Pancreas (tissue), 10 donors: ENCODE measurements around the gene ZNF318. TPM values are rescaled to one million over a fixed set of nuclear protein-coding genes. Genes with fewer than 3 reads are reported as not detected.
"Not testable (repeated sequence)": the region's sequence is repeated elsewhere in the genome, so short reads cannot be mapped to it uniquely, and the experiment has no call there.

Source experiments
- ATAC-seq, 4 donors: fragments of 200-7000 bp; cut with Tn5 transposase; one replicate each; pipeline versions ENCODE4 v1.8.0 to v1.9.1; 2020; ENCODE audit warnings: mild to moderate bottlenecking in 4 of 4, moderate library complexity in 4 of 4
- DNase-seq, 6 donors: peaks; one replicate each; pipeline ENCODE4 v3.0.0-alpha.2; 2020
- FAIRE-seq: peaks from 2 replicates; lab custom pipeline; 2012; peaks lifted over from hg19 to GRCh38; lab: Jason Lieb, UNC
- H3K27ac ChIP-seq, 4 donors: fragments of 200-600 bp; sonication (generic); 1 replicate in 3 of 4; 2 replicates in 1 of 4; pipeline versions ENCODE4 v1.5.0 to v1.8.0; 2020
- H3K27me3 ChIP-seq, 4 donors: fragments of 200-600 bp; one replicate each; pipeline ENCODE4 v1.8.0; 2021
- H3K36me3 ChIP-seq, 3 donors: fragments of 200-600 bp; sonication (generic) in 1 of 3; one replicate each; pipeline versions ENCODE4 v1.5.0 to v1.8.0; 2020 to 2021
- H3K4me1 ChIP-seq, 3 donors: fragments of 200-600 bp; one replicate each; pipeline ENCODE4 v1.8.0; 2021
- H3K4me3 ChIP-seq, 4 donors: fragments of 200-600 bp; sonication (generic) in 2 of 4; one replicate each; pipeline versions ENCODE4 v1.5.0 to v1.8.0; 2020 to 2021
- H3K9me3 ChIP-seq, 4 donors: fragments of 200-600 bp; one replicate each; pipeline ENCODE4 v1.8.0; 2021
- WGBS, 2 donors: extraction: QIAGEN DNeasy Blood & Tissue Kit; methylation state at CpG; one replicate each; pipeline ENCODE4 v1.1.7; 2013; 5-methylcytosine and 5-hydroxymethylcytosine counted together
- intact Hi-C, 3 donors: fragments of 100-400 bp; cut with DNase I; formaldehyde crosslinking; loops; one replicate each; pipeline versions ENCODE4 v1.11.1 to v1.14.2; 2022
- polyA plus RNA-seq, 2 donors: library from polyadenylated mRNA; stranded (reverse); fragments of 200-250 nt; gene quantifications; one replicate each; pipeline ENCODE4 v1.2.3, GENCODE V29; 2013
- total RNA-seq, 6 donors: library from RNA; stranded (reverse); fragmentation: NEBNext Ultra II Directional in 4 of 6; extraction: Animal tissue kit (Norgen Biotek cat#: 25700) in 4 of 6; gene quantifications; one replicate each; pipeline versions ENCODE4 v1.2.1 to v1.2.4, GENCODE V29; 2021 to 2023
- TF ChIP-seq, protein P1 (sequence below), 4 donors: fragments of 200-600 bp; sonication (generic) in 3 of 4; IDR thresholded peaks; one replicate each; pipeline versions ENCODE4 v1.5.0 to v1.8.0; 2021; ENCODE audit warnings: antibody characterized with exemption in 4 of 4
- donor health status: healthy with polysubstance abuse.
- donor health status: DM: no; HTN: no; CAD: no; lungs with moderate emphysema.
- donor health status: DM: no; HTN: no; CAD: no.
- donor health status: control.
- donor health status: control.
- donor health status: Bipolar disorder and iron deficiency.
- donor health status: DM: yes; HTN: yes; CAD: no.
- donor health status: DM: no; HTN: no; CAD: no.
- donor health status: DM: no; HTN: no; CAD: no.
- donor health status: DM: yes; HTN: yes; CAD: no.

ZNF318 gene
- total and polyA plus RNA-seq, 8 donors = 6.2 to 13.0 (median 8.7) TPM

GRCh38 chr6:43378631-43379030 is 9.2 kb upstream of the ZNF318 start:
- H3K27ac ChIP-seq = peak overlapping the region in 1 of 4 donors; percentile 54
- TF ChIP-seq, protein P1, sequence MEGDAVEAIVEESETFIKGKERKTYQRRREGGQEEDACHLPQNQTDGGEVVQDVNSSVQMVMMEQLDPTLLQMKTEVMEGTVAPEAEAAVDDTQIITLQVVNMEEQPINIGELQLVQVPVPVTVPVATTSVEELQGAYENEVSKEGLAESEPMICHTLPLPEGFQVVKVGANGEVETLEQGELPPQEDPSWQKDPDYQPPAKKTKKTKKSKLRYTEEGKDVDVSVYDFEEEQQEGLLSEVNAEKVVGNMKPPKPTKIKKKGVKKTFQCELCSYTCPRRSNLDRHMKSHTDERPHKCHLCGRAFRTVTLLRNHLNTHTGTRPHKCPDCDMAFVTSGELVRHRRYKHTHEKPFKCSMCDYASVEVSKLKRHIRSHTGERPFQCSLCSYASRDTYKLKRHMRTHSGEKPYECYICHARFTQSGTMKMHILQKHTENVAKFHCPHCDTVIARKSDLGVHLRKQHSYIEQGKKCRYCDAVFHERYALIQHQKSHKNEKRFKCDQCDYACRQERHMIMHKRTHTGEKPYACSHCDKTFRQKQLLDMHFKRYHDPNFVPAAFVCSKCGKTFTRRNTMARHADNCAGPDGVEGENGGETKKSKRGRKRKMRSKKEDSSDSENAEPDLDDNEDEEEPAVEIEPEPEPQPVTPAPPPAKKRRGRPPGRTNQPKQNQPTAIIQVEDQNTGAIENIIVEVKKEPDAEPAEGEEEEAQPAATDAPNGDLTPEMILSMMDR (IDR thresholded peaks at IDR 0.05) = no peak
- no peak for FAIRE-seq
- H3K4me1 ChIP-seq = peaks cover 0 to 13% (median 0%) of the 10 kb centered on the region in 3 donors
- WGBS, 2 donors = 58 to 63% methylated on average over 3 of the region's 3 CpGs
- intact Hi-C loops = no loop called here
- no peaks in the 10 kb centered on the region for H3K36me3 ChIP-seq
- DNase-seq = no peak
- no peaks in the 10 kb centered on the region for H3K27me3 ChIP-seq
- no peak for ATAC-seq
- no peak overlapping the region for H3K4me3 ChIP-seq
- no peaks in the 10 kb centered on the region for H3K9me3 ChIP-seq

- Histone ChIP-seq H3K4me3 (no peak overlapping the region), H3K36me3 (no peaks in the 10 kb centered on the region), H3K9me3 (no peaks in the 10 kb centered on the region), H3K4me1 (peaks cover 0 to 15% (median 0%) of the 10 kb centered on the region in 3 donors), H3K27me3 (no peaks in the 10 kb centered on the region), H3K27ac (peak overlapping the region in 2 of 4 donors; percentile 22 to 54)
- FAIRE-seq (no peak), DNase-seq (peak in 1 of 6 donors; percentile 25), ATAC-seq (peak in 3 of 4 donors; percentile 48 to 81 (median 63))
- TF ChIP-seq, protein P1 (IDR thresholded peaks at IDR 0.05) = no peak
- intact Hi-C loops = no loop called here
- 36 to 37% methylated on average over 2 of the region's 2 CpGs for WGBS, 2 donors
These were observed 8.3 kb upstream of the ZNF318 start for GRCh38 chr6:43377710-43378229.

DNA sequence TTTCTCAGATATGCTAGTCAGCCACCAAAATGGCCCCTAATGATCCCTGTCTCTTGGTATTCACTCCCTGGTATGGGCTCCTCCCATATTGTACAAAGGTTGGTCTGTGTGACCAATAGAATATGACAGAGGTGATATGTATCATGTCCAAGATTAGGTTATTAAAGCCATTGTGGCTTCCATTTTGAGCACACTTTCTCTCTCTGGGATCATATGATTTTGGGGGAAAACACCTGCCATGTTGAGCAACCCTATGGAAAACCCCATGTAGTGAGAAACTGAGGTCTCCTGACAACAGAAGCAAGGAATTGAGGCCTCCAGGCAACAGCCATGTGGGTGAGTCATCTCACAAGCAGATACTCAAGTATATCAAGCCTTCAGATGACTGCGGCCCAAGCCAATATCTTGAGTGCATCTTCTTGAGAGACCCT is 7.1 kb upstream of the ZNF318 start:
- intact Hi-C loops = no loop called here
- FAIRE-seq = no peak
- WGBS, 2 donors = 89 to 92% methylated on average over 1 of the region's 1 CpG

GRCh38 chr6:43375693-43376092 is 6.2 kb upstream of the ZNF318 start:
- Histone ChIP-seq H3K27me3 (no peaks in the 10 kb centered on the region), H3K27ac (no peak overlapping the region), H3K9me3 (no peaks in the 10 kb centered on the region), H3K4me1 (peaks cover 0 to 15% (median 0%) of the 10 kb centered on the region in 3 donors), H3K4me3 (no peak overlapping the region), H3K36me3 (no peaks in the 10 kb centered on the region)
- FAIRE-seq = no peak
- ATAC-seq = no peak
- no peak for DNase-seq
- intact Hi-C loops = no loop called here
- TF ChIP-seq, protein P1 (IDR thresholded peaks at IDR 0.05) = no peak
- 85 to 97% methylated on average over 4 of the region's 4 CpGs for WGBS, 2 donors

More for the DNA sequence above, 7.1 kb upstream of the ZNF318 start:
- no peaks in the 10 kb centered on the region for H3K36me3 ChIP-seq
- no peaks in the 10 kb centered on the region for H3K9me3 ChIP-seq
- no peak overlapping the region for H3K27ac ChIP-seq
- H3K4me1 ChIP-seq = peaks cover 0 to 15% (median 0%) of the 10 kb centered on the region in 3 donors
- H3K4me3 ChIP-seq = no peak overlapping the region
- ATAC-seq = no peak
- TF ChIP-seq, protein P1 (IDR thresholded peaks at IDR 0.05) = no peak
- DNase-seq = no peak
- H3K27me3 ChIP-seq = no peaks in the 10 kb centered on the region

GRCh38 chr6:43373252-43373875 is 3.9 kb upstream of the ZNF318 start:
- H3K27me3 ChIP-seq = no peaks in the 10 kb centered on the region
- intact Hi-C loops = no loop called here
- no peaks in the 10 kb centered on the region for H3K9me3 ChIP-seq
- TF ChIP-seq, protein P1 (IDR thresholded peaks at IDR 0.05) = no peak
- 33 to 35% methylated on average over 5 of the region's 5 CpGs for WGBS, 2 donors
- no peaks in the 10 kb centered on the region for H3K36me3 ChIP-seq
- FAIRE-seq (no peak), ATAC-seq (peak in 3 of 4 donors; percentile 12 to 39 (median 21)), DNase-seq (peak in 3 of 6 donors; percentile 33 to 58 (median 49))
- no peak overlapping the region for H3K4me3 ChIP-seq
- peak overlapping the region in 3 of 4 donors; percentile 46 to 65 (median 63) for H3K27ac ChIP-seq
- H3K4me1 ChIP-seq = peaks cover 0 to 14% (median 0%) of the 10 kb centered on the region in 3 donors

DNA sequence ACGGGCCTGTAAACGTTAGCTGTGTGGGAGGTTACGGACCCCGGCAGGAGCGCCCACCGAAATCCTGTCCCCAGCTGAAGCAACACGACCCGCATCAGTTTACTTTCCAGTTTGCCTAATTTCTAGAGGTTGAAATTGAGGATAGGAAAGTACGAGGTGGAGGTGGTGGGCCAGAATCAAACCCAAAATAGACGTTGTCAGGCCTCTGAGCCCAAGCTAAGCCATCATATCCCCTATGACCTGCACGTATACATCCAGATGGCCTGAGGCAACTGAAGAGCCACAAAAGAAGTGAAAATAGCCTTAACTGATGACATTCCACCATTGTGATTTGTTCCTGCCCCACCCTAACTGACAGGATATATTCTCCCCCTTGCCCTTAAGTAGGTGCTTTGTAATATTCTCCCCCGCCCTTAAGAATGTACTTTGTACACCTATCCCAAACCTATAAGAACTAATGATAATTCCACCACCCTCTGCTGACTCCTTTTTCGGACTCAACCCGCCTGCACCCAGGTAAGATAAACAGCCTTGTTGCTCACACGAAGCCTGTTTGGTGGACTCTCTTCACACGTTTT is 645 bp upstream of the ZNF318 start:
- H3K27me3 ChIP-seq, intact Hi-C loops, FAIRE-seq, H3K36me3 ChIP-seq, ATAC-seq, DNase-seq, H3K9me3 ChIP-seq: not testable (repeated sequence)
- peaks cover 7 to 15% (median 11%) of the 10 kb centered on the region in 3 donors for H3K4me1 ChIP-seq
- peak overlapping the region; percentile 29 to 76 (median 61) for H3K27ac ChIP-seq
- peak overlapping the region; percentile 40 to 77 (median 58) for H3K4me3 ChIP-seq
- 50 to 52% methylated on average over 16 of the region's 16 CpGs for WGBS, 2 donors
